Neural cell (in vitro differentiated cells): ENCODE measurements around the gene PCNX2. TPM values are rescaled to one million over a fixed set of nuclear protein-coding genes. Genes with fewer than 3 reads are reported as not detected.

ENCODE experiments used
- H2AFZ ChIP-seq: fragments of 200-600, 300-800 bp; sonication (generic), shearing (Covaris generic); 2 replicates; pipeline ENCODE4 v1.6.0; 2014; ENCODE audit warnings: low read depth, mild to moderate bottlenecking, antibody characterized with exemption, low read length, moderate library complexity
- H3F3A ChIP-seq: fragments of 200-600 bp; shearing (Covaris generic); 2 replicates; pipeline ENCODE4 v1.6.1; 2016; ENCODE audit warnings: mild to moderate bottlenecking, moderate library complexity, mixed read lengths, antibody characterized with exemption, low read length; ENCODE audit not compliant: insufficient read depth, poor library complexity, severe bottlenecking
- H3K27ac ChIP-seq: fragments of 200-600, 300-800 bp; sonication (generic), shearing (Covaris generic); 2 replicates; pipeline ENCODE4 v1.5.1; 2014; ENCODE audit warnings: mild to moderate bottlenecking, low read length, moderate library complexity
- H3K27me3 ChIP-seq: fragments of 300-800, 200-600 bp; sonication (generic), shearing (Covaris generic); 2 replicates; pipeline ENCODE4 v1.6.0; 2014; ENCODE audit warnings: mild to moderate bottlenecking, low read depth, low read length, moderate library complexity; ENCODE audit not compliant: insufficient read depth
- H3K36me3 ChIP-seq: fragments of 300-800, 200-600 bp; sonication (generic), shearing (Covaris generic); 2 replicates; pipeline ENCODE4 v1.5.1; 2014; ENCODE audit warnings: mild to moderate bottlenecking, antibody characterized with exemption, low read length, moderate library complexity; ENCODE audit not compliant: insufficient read depth
- H3K4me2 ChIP-seq: fragments of 300-800, 200-600 bp; sonication (generic), shearing (Covaris generic); 2 replicates; pipeline ENCODE4 v1.6.0; 2014; ENCODE audit warnings: mild to moderate bottlenecking, low read length
- H3K4me3 ChIP-seq: fragments of 300-800, 200-600 bp; sonication (generic), shearing (Covaris generic); 2 replicates; pipeline ENCODE4 v1.5.1; 2014; ENCODE audit warnings: mild to moderate bottlenecking, low read length, moderate library complexity
- H3K79me2 ChIP-seq: fragments of 200-600 bp; shearing (Covaris generic); replicated peaks from 2 replicates; pipeline ENCODE4 v1.6.0; 2014; ENCODE audit warnings: mild to moderate bottlenecking, low read length, moderate library complexity; ENCODE audit not compliant: insufficient read depth
- H3K9ac ChIP-seq: fragments of 300-800, 200-600 bp; sonication (generic), shearing (Covaris generic); 2 replicates; pipeline ENCODE4 v1.6.1; 2016; ENCODE audit warnings: mild to moderate bottlenecking, low read length, mixed read lengths
- H3K9me2 ChIP-seq: fragments of 200-600 bp; shearing (Covaris generic); 2 replicates; pipeline ENCODE4 v1.6.1; 2016; ENCODE audit warnings: mild to moderate bottlenecking, low read length, mixed read lengths; ENCODE audit not compliant: insufficient read depth
- H3K9me3 ChIP-seq: fragments of 200-600, 300-800 bp; sonication (generic), shearing (Covaris generic); 2 replicates; pipeline ENCODE4 v1.6.1; 2016; ENCODE audit warnings: mild to moderate bottlenecking, mixed run types, low read length, moderate library complexity, mixed read lengths
- H4K20me1 ChIP-seq: fragments of 200-600 bp; shearing (Covaris generic); 2 replicates; pipeline ENCODE4 v1.6.1; 2016; ENCODE audit warnings: mild to moderate bottlenecking, mixed run types; ENCODE audit not compliant: insufficient read depth
- CTCF ChIP-seq: fragments of 450-650 bp; IDR thresholded peaks from 2 replicates; pipeline ENCODE4 v1.5.1; 2014; ENCODE audit warnings: antibody characterized with exemption, mild to moderate bottlenecking, moderate library complexity; ENCODE audit not compliant: poor library complexity, severe bottlenecking
- EP300 ChIP-seq: fragments of 450-650 bp; conservative IDR thresholded peaks from 2 replicates; pipeline ENCODE4 v1.6.1; 2014; ENCODE audit warnings: antibody characterized with exemption, mild to moderate bottlenecking, moderate library complexity; ENCODE audit not compliant: poor library complexity, severe bottlenecking
- EZH2 ChIP-seq: fragments of 200-600, 300-800 bp; shearing (Covaris generic), sonication (generic); IDR thresholded peaks from 2 replicates; pipeline ENCODE4 v1.6.1; 2014; ENCODE audit warnings: antibody characterized with exemption, low read length, borderline replicate concordance, mild to moderate bottlenecking; ENCODE audit not compliant: insufficient read depth, poor library complexity, severe bottlenecking
- MXI1 ChIP-seq: fragments of 450-650 bp; conservative IDR thresholded peaks from 2 replicates; pipeline ENCODE4 v1.6.1; 2014; ENCODE audit warnings: antibody characterized with exemption, mild to moderate bottlenecking; ENCODE audit not compliant: poor library complexity, severe bottlenecking
- POLR2AphosphoS5 ChIP-seq: IDR thresholded peaks from 2 replicates; pipeline ENCODE4 v1.6.1; 2012
- RAD21 ChIP-seq: fragments of 450-650 bp; conservative IDR thresholded peaks from 2 replicates; pipeline ENCODE4 v1.6.1; 2014; ENCODE audit warnings: antibody characterized with exemption, mild to moderate bottlenecking, moderate library complexity
- REST ChIP-seq: IDR thresholded peaks from 2 replicates; pipeline ENCODE4 v1.6.1; 2012; ENCODE audit warnings: borderline replicate concordance
- SMC3 ChIP-seq: fragments of 450-650 bp; conservative IDR thresholded peaks from 2 replicates; pipeline ENCODE4 v1.6.1; 2014; ENCODE audit warnings: antibody characterized with exemption, mild to moderate bottlenecking, moderate library complexity; ENCODE audit not compliant: poor library complexity
- TAF1 ChIP-seq: IDR thresholded peaks from 2 replicates; pipeline ENCODE4 v1.6.1; 2012; ENCODE audit warnings: low read depth
- polyA plus RNA-seq: library from polyadenylated mRNA; depleted of rRNA; stranded (reverse); fragments of >200 nt; gene quantifications from 2 replicates; pipeline ENCODE4 v1.2.3, GENCODE V29; 2014

PCNX2 gene
- polyA plus RNA-seq, 1 donor from 2014 or later: 17.2 TPM

DNA sequence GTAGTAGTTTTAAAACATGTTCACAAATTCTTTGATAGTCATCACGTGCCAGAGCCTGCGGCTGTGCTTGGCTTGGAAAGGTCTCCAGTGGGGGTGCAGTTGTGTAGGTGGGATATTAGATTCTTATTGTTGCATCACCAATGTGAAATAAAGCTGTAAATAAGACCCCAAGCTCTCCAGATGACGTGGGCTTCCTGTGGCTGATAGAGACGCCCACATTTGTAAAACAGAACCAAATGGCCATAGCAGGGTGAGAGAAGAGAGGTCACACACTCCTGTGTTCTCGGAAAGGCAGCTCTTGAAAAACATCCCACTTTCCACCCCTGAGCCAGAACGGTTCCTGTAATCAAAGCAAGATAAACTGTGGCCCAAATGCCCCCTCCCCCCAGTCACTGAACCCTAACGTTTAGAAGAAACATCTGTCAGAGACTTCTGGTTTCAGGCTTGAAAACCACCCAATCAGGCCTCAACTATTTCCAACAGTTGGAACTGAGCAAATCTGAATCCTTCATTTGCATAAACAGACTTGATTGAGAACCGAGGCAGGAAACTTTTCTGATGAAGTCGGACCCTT is 351.8 kb downstream of the PCNX2 start:
- Histone ChIP-seq H3K4me2 (no peak overlapping the region), H3K4me3 (no peak overlapping the region), H3F3A (no peaks in the 10 kb centered on the region), H3K9ac (no peak overlapping the region), H3K27me3 (no peaks in the 10 kb centered on the region), H3K9me3 (no peaks in the 10 kb centered on the region), H3K27ac (no peak overlapping the region), H2AFZ (no peak overlapping the region), H3K36me3 (no peaks in the 10 kb centered on the region), H3K9me2 (no peaks in the 10 kb centered on the region), H4K20me1 (no peaks in the 10 kb centered on the region), H3K79me2 (no peaks in the 10 kb centered on the region)
- TF ChIP-seq EZH2 (no peak), SMC3 (no peak), CTCF (no peak), POLR2AphosphoS5 (no peak), RAD21 (no peak)

DNA sequence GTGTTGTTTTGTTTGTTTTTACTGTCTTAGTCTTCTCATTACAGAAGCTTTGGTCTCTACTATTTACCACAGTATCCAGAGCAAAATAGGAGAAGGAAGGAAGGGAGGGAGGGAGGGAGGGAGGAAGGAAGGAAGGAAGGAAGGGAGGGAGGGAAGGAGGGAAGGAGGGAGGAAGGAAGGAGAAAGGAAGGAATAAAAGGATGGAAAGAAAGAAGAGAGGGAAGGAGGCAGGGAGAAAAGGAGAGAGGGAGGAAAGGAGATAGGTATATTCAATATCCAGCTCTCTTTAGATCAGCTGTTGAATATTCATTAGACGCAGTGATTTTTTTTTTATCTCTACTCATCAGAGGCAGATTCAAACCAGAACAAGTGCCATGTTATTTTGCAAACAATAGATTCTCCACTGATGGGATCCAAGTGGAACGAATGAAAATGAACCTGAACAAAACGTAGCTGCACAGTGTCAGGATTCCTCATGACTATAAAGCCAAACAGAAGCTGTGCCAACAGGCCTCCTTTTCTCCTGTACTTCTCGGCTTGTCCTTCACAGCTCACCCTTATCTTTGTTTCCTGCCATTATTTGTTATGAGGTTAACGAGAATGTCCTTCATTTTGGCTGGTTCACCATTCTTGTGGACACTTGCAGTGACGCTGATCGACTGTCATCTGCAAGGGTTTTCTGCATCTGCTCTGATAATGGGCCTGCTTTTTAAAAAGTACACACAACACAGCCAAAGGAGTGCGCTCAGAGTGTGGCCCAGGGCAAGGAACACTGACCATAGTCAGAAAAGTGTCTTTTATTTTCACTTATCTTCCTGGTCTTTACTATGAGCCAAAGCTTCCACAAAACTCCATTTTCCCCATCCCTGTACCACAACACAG is 352.9 kb downstream of the PCNX2 start:
- no peaks in the 10 kb centered on the region for H3K27me3 ChIP-seq
- H3K27ac ChIP-seq: no peak overlapping the region
- TF ChIP-seq RAD21 (no peak), POLR2AphosphoS5 (no peak), TAF1 (no peak), CTCF (no peak), REST (no peak), MXI1 (no peak), SMC3 (no peak), EP300 (no peak), EZH2 (no peak)
- H3K9me2 ChIP-seq: no peaks in the 10 kb centered on the region
- no peaks in the 10 kb centered on the region for H3K36me3 ChIP-seq
- no peak overlapping the region for H3K4me2 ChIP-seq
- no peak overlapping the region for H2AFZ ChIP-seq
- H3K79me2 ChIP-seq: no peaks in the 10 kb centered on the region
- no peak overlapping the region for H3K9ac ChIP-seq
- H4K20me1 ChIP-seq: no peaks in the 10 kb centered on the region
- no peaks in the 10 kb centered on the region for H3F3A ChIP-seq
- no peak overlapping the region for H3K4me3 ChIP-seq
- no peaks in the 10 kb centered on the region for H3K9me3 ChIP-seq
